HepG2 (cell line): ENCODE data around the gene COMMD4. TPM values are rescaled to one million over a fixed set of nuclear protein-coding genes. Genes with fewer than 3 reads are reported as not detected.

Experiments
- CHD2 ChIP-seq: IDR thresholded peaks from 2 replicates; pipeline ENCODE4 v1.6.1; 2011; ENCODE audit warnings: low read depth, low read length, improper control_type of control experiment
- E2F1 ChIP-seq: sonication (generic); formaldehyde crosslinking; IDR thresholded peaks from 2 replicates; pipeline ENCODE4 v1.5.0; 2020; ENCODE audit warnings: missing genetic modification reagents
- FOXC1 ChIP-seq: sonication (generic); formaldehyde crosslinking; IDR thresholded peaks from 2 replicates; pipeline ENCODE4 v1.8.0; 2022; ENCODE audit warnings: mild to moderate bottlenecking, missing genetic modification reagents, borderline replicate concordance
- GTF2F1 ChIP-seq: fragments of 150-350 bp; IDR thresholded peaks from 2 replicates; pipeline ENCODE4 v1.6.1; 2014; ENCODE audit warnings: low read length
- KLF9 ChIP-seq: IDR thresholded peaks from 2 replicates; pipeline ENCODE4 v1.6.1; 2016; ENCODE audit warnings: low read depth
- PCBP2 ChIP-seq: fragments of 200-400 bp; formaldehyde crosslinking; optimal IDR thresholded peaks from 2 replicates; pipeline ENCODE3; 2018; ENCODE audit warnings: low read length, low read depth; ENCODE audit not compliant: poor library complexity, severe bottlenecking
- SALL2 ChIP-seq: sonication (generic); formaldehyde crosslinking; IDR thresholded peaks from 2 replicates; pipeline ENCODE4 v1.8.1; 2023; ENCODE audit warnings: mild to moderate bottlenecking, missing genetic modification reagents, inconsistent platforms
- SMARCE1 ChIP-seq: fragments of 450-650 bp; IDR thresholded peaks from 2 replicates; pipeline ENCODE4 v1.6.1; 2017; ENCODE audit warnings: borderline replicate concordance
- ZNF143 ChIP-seq: sonication (generic); formaldehyde crosslinking; IDR thresholded peaks from 2 replicates; pipeline ENCODE4 v1.4.0; 2020; ENCODE audit warnings: missing genetic modification reagents
- ZNF18 ChIP-seq: sonication (generic); formaldehyde crosslinking; IDR thresholded peaks from 2 replicates; pipeline ENCODE4 v1.8.0; 2022; ENCODE audit warnings: mild to moderate bottlenecking, missing genetic modification reagents; ENCODE audit not compliant: insufficient replicate concordance
- ZNF33A ChIP-seq: sonication (generic); formaldehyde crosslinking; IDR thresholded peaks from 2 replicates; pipeline ENCODE4 v1.5.1; 2020; ENCODE audit warnings: missing genetic modification reagents, mild to moderate bottlenecking, moderate library complexity, borderline replicate concordance
- polyA plus RNA-seq, 8 experiments: library from polyadenylated mRNA; depleted of rRNA in 3 of 8; stranded (reverse) in 7 of 8; unstranded in 1 of 8; fragments of >200 nt; fragmentation: Illumina TruSeq in 4 of 8; extraction: Trizol in 4 of 8; gene quantifications; 2 replicates each; pipeline versions ENCODE4 v1.2.1 to v1.2.3, GENCODE V29; 2011 to 2016; ENCODE audit warnings: low read depth in 4 of 8, missing spikeins in 1 of 8, mixed read lengths in 1 of 8; ENCODE audit not compliant: insufficient read depth in 1 of 8
- total RNA-seq, 5 experiments: library from RNA; depleted of rRNA; stranded (reverse); fragments of >200 nt; fragmentation: Illumina TruSeq; extraction: Trizol; gene quantifications; 2 replicates each; pipeline ENCODE4 v1.2.3, GENCODE V29; 2016; ENCODE audit warnings: low read depth in 1 of 5
- TF ChIP-seq, protein P1 (sequence below): sonication (generic); formaldehyde crosslinking; IDR thresholded peaks from 2 replicates; pipeline ENCODE4 v1.9.0; 2021; ENCODE audit warnings: mild to moderate bottlenecking, missing genetic modification reagents
- TF ChIP-seq, protein P2 (sequence below): sonication (generic); formaldehyde crosslinking; IDR thresholded peaks from 2 replicates; pipeline ENCODE4 v1.5.0; 2020; ENCODE audit warnings: mild to moderate bottlenecking, low read depth, missing genetic modification reagents, borderline replicate concordance
- TF ChIP-seq, protein P3 (sequence below): sonication (generic); formaldehyde crosslinking; IDR thresholded peaks from 2 replicates; pipeline ENCODE4 v1.5.0; 2020; ENCODE audit warnings: mild to moderate bottlenecking, missing genetic modification reagents, borderline replicate concordance

The COMMD4 gene
- total and polyA plus RNA-seq, 2 of the 13 experiments (the other 11 are each of a cell fraction or from before 2014, with no cell fraction given): 45.8 to 89.9 TPM

- TF ChIP-seq, protein P1, sequence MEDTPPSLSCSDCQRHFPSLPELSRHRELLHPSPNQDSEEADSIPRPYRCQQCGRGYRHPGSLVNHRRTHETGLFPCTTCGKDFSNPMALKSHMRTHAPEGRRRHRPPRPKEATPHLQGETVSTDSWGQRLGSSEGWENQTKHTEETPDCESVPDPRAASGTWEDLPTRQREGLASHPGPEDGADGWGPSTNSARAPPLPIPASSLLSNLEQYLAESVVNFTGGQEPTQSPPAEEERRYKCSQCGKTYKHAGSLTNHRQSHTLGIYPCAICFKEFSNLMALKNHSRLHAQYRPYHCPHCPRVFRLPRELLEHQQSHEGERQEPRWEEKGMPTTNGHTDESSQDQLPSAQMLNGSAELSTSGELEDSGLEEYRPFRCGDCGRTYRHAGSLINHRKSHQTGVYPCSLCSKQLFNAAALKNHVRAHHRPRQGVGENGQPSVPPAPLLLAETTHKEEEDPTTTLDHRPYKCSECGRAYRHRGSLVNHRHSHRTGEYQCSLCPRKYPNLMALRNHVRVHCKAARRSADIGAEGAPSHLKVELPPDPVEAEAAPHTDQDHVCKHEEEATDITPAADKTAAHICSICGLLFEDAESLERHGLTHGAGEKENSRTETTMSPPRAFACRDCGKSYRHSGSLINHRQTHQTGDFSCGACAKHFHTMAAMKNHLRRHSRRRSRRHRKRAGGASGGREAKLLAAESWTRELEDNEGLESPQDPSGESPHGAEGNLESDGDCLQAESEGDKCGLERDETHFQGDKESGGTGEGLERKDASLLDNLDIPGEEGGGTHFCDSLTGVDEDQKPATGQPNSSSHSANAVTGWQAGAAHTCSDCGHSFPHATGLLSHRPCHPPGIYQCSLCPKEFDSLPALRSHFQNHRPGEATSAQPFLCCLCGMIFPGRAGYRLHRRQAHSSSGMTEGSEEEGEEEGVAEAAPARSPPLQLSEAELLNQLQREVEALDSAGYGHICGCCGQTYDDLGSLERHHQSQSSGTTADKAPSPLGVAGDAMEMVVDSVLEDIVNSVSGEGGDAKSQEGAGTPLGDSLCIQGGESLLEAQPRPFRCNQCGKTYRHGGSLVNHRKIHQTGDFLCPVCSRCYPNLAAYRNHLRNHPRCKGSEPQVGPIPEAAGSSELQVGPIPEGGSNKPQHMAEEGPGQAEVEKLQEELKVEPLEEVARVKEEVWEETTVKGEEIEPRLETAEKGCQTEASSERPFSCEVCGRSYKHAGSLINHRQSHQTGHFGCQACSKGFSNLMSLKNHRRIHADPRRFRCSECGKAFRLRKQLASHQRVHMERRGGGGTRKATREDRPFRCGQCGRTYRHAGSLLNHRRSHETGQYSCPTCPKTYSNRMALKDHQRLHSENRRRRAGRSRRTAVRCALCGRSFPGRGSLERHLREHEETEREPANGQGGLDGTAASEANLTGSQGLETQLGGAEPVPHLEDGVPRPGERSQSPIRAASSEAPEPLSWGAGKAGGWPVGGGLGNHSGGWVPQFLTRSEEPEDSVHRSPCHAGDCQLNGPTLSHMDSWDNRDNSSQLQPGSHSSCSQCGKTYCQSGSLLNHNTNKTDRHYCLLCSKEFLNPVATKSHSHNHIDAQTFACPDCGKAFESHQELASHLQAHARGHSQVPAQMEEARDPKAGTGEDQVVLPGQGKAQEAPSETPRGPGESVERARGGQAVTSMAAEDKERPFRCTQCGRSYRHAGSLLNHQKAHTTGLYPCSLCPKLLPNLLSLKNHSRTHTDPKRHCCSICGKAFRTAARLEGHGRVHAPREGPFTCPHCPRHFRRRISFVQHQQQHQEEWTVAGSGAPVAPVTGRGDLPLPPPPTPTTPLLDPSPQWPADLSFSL (CRISPR knock-in tag): no peak
- peak; percentile 97 for TF ChIP-seq FOXC1 (CRISPR knock-in tag)
- peak; percentile 66; the same call in 1 of the 2 replicates for TF ChIP-seq GTF2F1
- no peak; the same call in 1 of the 2 replicates for TF ChIP-seq KLF9 (CRISPR knock-in tag)
- TF ChIP-seq SALL2 (CRISPR knock-in tag): peak; percentile 71
- TF ChIP-seq ZNF143 (CRISPR knock-in tag): peak; percentile 32; the same call in 1 of the 2 replicates
- no peak for TF ChIP-seq PCBP2
- TF ChIP-seq, protein P2, sequence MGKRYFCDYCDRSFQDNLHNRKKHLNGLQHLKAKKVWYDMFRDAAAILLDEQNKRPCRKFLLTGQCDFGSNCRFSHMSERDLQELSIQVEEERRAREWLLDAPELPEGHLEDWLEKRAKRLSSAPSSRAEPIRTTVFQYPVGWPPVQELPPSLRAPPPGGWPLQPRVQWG (CRISPR knock-in tag): no peak
- no peak for TF ChIP-seq ZNF33A (CRISPR knock-in tag)
- peak; percentile 43; the same call in 1 of the 2 replicates for TF ChIP-seq CHD2
- TF ChIP-seq ZNF18 (CRISPR knock-in tag): peak; percentile 72
- TF ChIP-seq, protein P3, sequence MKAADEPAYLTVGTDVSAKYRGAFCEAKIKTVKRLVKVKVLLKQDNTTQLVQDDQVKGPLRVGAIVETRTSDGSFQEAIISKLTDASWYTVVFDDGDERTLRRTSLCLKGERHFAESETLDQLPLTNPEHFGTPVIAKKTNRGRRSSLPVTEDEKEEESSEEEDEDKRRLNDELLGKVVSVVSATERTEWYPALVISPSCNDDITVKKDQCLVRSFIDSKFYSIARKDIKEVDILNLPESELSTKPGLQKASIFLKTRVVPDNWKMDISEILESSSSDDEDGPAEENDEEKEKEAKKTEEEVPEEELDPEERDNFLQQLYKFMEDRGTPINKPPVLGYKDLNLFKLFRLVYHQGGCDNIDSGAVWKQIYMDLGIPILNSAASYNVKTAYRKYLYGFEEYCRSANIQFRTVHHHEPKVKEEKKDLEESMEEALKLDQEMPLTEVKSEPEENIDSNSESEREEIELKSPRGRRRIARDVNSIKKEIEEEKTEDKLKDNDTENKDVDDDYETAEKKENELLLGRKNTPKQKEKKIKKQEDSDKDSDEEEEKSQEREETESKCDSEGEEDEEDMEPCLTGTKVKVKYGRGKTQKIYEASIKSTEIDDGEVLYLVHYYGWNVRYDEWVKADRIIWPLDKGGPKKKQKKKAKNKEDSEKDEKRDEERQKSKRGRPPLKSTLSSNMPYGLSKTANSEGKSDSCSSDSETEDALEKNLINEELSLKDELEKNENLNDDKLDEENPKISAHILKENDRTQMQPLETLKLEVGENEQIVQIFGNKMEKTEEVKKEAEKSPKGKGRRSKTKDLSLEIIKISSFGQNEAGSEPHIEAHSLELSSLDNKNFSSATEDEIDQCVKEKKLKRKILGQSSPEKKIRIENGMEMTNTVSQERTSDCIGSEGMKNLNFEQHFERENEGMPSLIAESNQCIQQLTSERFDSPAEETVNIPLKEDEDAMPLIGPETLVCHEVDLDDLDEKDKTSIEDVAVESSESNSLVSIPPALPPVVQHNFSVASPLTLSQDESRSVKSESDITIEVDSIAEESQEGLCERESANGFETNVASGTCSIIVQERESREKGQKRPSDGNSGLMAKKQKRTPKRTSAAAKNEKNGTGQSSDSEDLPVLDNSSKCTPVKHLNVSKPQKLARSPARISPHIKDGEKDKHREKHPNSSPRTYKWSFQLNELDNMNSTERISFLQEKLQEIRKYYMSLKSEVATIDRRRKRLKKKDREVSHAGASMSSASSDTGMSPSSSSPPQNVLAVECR (CRISPR knock-in tag): peak; percentile 88
- TF ChIP-seq SMARCE1: no peak
- TF ChIP-seq E2F1: no peak; the same call in 1 of the 2 replicates
These were observed 32.2 kb downstream of the COMMD4 start, which contains the start of gene MAN2C1 (continued) for GRCh38 chr15:75367913-75368688.
